HCT116 (cell line): ENCODE data around the gene PRSS16. TPM values are rescaled to one million over a fixed set of nuclear protein-coding genes. Genes with fewer than 3 reads are reported as not detected.

Source experiments
- ATAC-seq: fragments of 200-7000 bp; cut with Tn5 transposase; 2 replicates; pipeline ENCODE4 v1.9.1; 2020; ENCODE audit warnings: mild to moderate bottlenecking, moderate library complexity
- BruUV-seq: library from RNA; stranded (reverse); fragments of 400-500 nt; replicated peaks from 2 replicates; lab custom pipeline; 2021; lab: Mats Ljungman, UMichigan
- CTCF ChIA-PET: fragments of 300-600 bp; sonication (Branson Sonifier 250); formaldehyde crosslinking; loops from one replicate; lab custom pipeline; 2021; ENCODE audit warnings: antibody characterized with exemption; lab: Charles Lee
- POLR2A ChIA-PET: fragments of 300-600, 350-600 bp; sonication (Branson Sonifier 250); formaldehyde crosslinking; loops from one replicate; lab custom pipeline; 2021; ENCODE audit warnings: antibody characterized with exemption; lab: Charles Lee
- RAD21 ChIA-PET, 2 experiments: fragments of 300-600 bp; sonication (Branson Sonifier 250); formaldehyde crosslinking; loops; one replicate each; lab custom pipeline; 2023; ENCODE audit warnings: low total read pairs in 2 of 2; ENCODE audit not compliant: uncharacterized antibody in 2 of 2, unreplicated experiment in 2 of 2, low non-redundant PET in 1 of 2; lab: Charles Lee
- DNase-seq: peaks from one replicate; pipeline ENCODE4 v3.0.0-alpha.2; 2010; ENCODE audit warnings: low read depth, low spot score
- H2AFZ ChIP-seq: fragments of 200-600 bp; shearing (Covaris generic), sonication (generic); 2 replicates; pipeline ENCODE4 v1.6.1; 2017; ENCODE audit warnings: low read depth, mixed run types, mixed read lengths, antibody characterized with exemption, low read length; ENCODE audit not compliant: poor library complexity, severe bottlenecking
- H3K27ac ChIP-seq: 2 replicates; pipeline ENCODE4 v1.5.1; 2012; ENCODE audit warnings: low read depth, low read length
- H3K27me3 ChIP-seq: fragments of 200-600 bp; sonication (generic); 2 replicates; pipeline ENCODE4 v1.6.1; 2016; ENCODE audit warnings: mixed run types, low read length, mixed read lengths; ENCODE audit not compliant: insufficient read depth
- H3K36me3 ChIP-seq, 2 experiments: fragments of 200-500 bp in 1 of 2; fragments of 200-600 bp in 1 of 2; sonication (Bioruptor generic) in 1 of 2; sonication (generic) in 1 of 2; 2 replicates each; pipeline versions ENCODE4 v1.5.1 to v1.6.1; 2014 to 2016; ENCODE audit warnings: low read length in 2 of 2, inconsistent platforms in 1 of 2, mixed read lengths in 1 of 2, mixed run types in 1 of 2; ENCODE audit not compliant: insufficient read depth in 2 of 2, control insufficient read depth in 1 of 2
- H3K4me1 ChIP-seq, 2 experiments: fragments of 200-600 bp in 1 of 2; sonication (generic) in 1 of 2; 2 replicates each; pipeline versions ENCODE4 v1.5.1 to v1.6.1; 2012 to 2017; ENCODE audit warnings: low read length in 2 of 2, inconsistent platforms in 1 of 2, mild to moderate bottlenecking in 1 of 2, mixed read lengths in 1 of 2, mixed run types in 1 of 2, moderate library complexity in 1 of 2; ENCODE audit not compliant: insufficient read depth in 2 of 2, control insufficient read depth in 1 of 2
- H3K4me2 ChIP-seq: fragments of 200-600 bp; sonication (generic); 2 replicates; pipeline ENCODE4 v1.6.1; 2017; ENCODE audit warnings: mixed run types, low read length, mixed read lengths
- H3K4me3 ChIP-seq, 2 experiments: fragments of 200-600 bp in 1 of 2; sonication (generic) in 1 of 2; replicated peaks in 1 of 2; 2 replicates each; pipeline ENCODE4 v1.5.1; 2011 to 2016; ENCODE audit warnings: low read length in 2 of 2, control low read depth in 1 of 2, low read depth in 1 of 2, mild to moderate bottlenecking in 1 of 2, mixed read lengths in 1 of 2, mixed run types in 1 of 2
- H3K79me2 ChIP-seq: fragments of 200-600 bp; sonication (generic); 2 replicates; pipeline ENCODE4 v1.6.1; 2017; ENCODE audit warnings: mild to moderate bottlenecking, mixed run types, low read length, moderate library complexity, mixed read lengths; ENCODE audit not compliant: insufficient read depth
- H3K9ac ChIP-seq: fragments of 200-600 bp; sonication (generic); 2 replicates; pipeline ENCODE4 v1.6.1; 2016; ENCODE audit warnings: low read length, mixed read lengths
- H3K9me2 ChIP-seq: fragments of 200-600 bp; sonication (generic), shearing (Covaris generic); 2 replicates; pipeline ENCODE4 v1.6.1; 2017; ENCODE audit warnings: mixed run types, mild to moderate bottlenecking, moderate library complexity; ENCODE audit not compliant: insufficient read depth
- H3K9me3 ChIP-seq, 2 experiments: fragments of 200-500 bp in 1 of 2; fragments of 200-600 bp in 1 of 2; sonication (Bioruptor generic) in 1 of 2; sonication (generic) in 1 of 2; 2 replicates each; pipeline ENCODE4 v1.6.1; 2014 to 2017; ENCODE audit warnings: low read length in 2 of 2, mixed read lengths in 2 of 2, inconsistent platforms in 1 of 2, low read depth in 1 of 2, mild to moderate bottlenecking in 1 of 2, mixed run types in 1 of 2, moderate library complexity in 1 of 2; ENCODE audit not compliant: control insufficient read depth in 1 of 2, insufficient read depth in 1 of 2
- H4K20me1 ChIP-seq: fragments of 200-600 bp; sonication (generic), shearing (Covaris generic); 2 replicates; pipeline ENCODE4 v1.6.1; 2017; ENCODE audit warnings: mixed run types, mild to moderate bottlenecking, moderate library complexity; ENCODE audit not compliant: insufficient read depth
- CBX3 ChIP-seq: IDR thresholded peaks from 2 replicates; pipeline ENCODE4 v1.6.1; 2012; ENCODE audit warnings: low read depth
- EGR1 ChIP-seq: IDR thresholded peaks from 2 replicates; pipeline ENCODE4 v1.6.1; 2012; ENCODE audit warnings: low read depth
- ELF1 ChIP-seq: IDR thresholded peaks from 2 replicates; pipeline ENCODE4 v1.6.1; 2012; ENCODE audit warnings: low read depth, borderline replicate concordance
- EZH2phosphoT487 ChIP-seq: fragments of 200-600 bp; IDR thresholded peaks from 2 replicates; pipeline ENCODE4 v1.6.1; 2018; ENCODE audit warnings: antibody characterized with exemption, borderline replicate concordance
- FOSL1 ChIP-seq: IDR thresholded peaks from 2 replicates; pipeline ENCODE4 v1.6.1; 2012; ENCODE audit warnings: low read depth
- JUND ChIP-seq: IDR thresholded peaks from 2 replicates; pipeline ENCODE4 v1.6.1; 2012
- POLR2A ChIP-seq: IDR thresholded peaks from 2 replicates; pipeline ENCODE4 v1.7.0; 2011; ENCODE audit warnings: borderline replicate concordance; ENCODE audit not compliant: insufficient read depth, insufficient read length; ENCODE audit errors: extremely low read depth
- SIN3A ChIP-seq: IDR thresholded peaks from 2 replicates; pipeline ENCODE4 v1.6.1; 2012; ENCODE audit warnings: low read depth
- SP1 ChIP-seq: IDR thresholded peaks from 2 replicates; pipeline ENCODE4 v1.6.1; 2012; ENCODE audit warnings: low read depth
- SRF ChIP-seq: IDR thresholded peaks from 2 replicates; pipeline ENCODE4 v1.6.1; 2012; ENCODE audit warnings: low read depth
- YY1 ChIP-seq: IDR thresholded peaks from 2 replicates; pipeline ENCODE4 v1.6.1; 2011; ENCODE audit warnings: low read length, low read depth, moderate library complexity, mild to moderate bottlenecking; ENCODE audit not compliant: insufficient replicate concordance; ENCODE audit errors: extremely low read depth
- intact Hi-C: fragments of 100-400 bp; cut with micrococcal nuclease; formaldehyde crosslinking; loops from 2 replicates; pipeline ENCODE4 v1.10.0; 2022
- total RNA-seq: library from RNA; stranded (reverse); gene quantifications from one replicate; pipeline ENCODE4 v1.2.1, GENCODE V29; 2021; ENCODE audit not compliant: unreplicated experiment
- TF ChIP-seq, protein P1 (sequence below): IDR thresholded peaks from 2 replicates; pipeline ENCODE4 v1.6.1; 2011; ENCODE audit warnings: mild to moderate bottlenecking, low read length, moderate library complexity; ENCODE audit not compliant: insufficient replicate concordance; ENCODE audit errors: extremely low read depth
- TF ChIP-seq, protein P2 (sequence below), 3 experiments: fragments of 200-600 bp in 1 of 3; sonication (generic) in 1 of 3; IDR thresholded peaks in 2 of 3; conservative IDR thresholded peaks in 1 of 3; 2 replicates each; pipeline ENCODE4 v1.5.1; 2012 to 2017; ENCODE audit warnings: low read depth in 2 of 3, low read length in 2 of 3, antibody characterized with exemption in 1 of 3, borderline replicate concordance in 1 of 3, control low read depth in 1 of 3, mild to moderate bottlenecking in 1 of 3, mixed read lengths in 1 of 3, mixed run types in 1 of 3, moderate library complexity in 1 of 3; ENCODE audit not compliant: insufficient read depth in 1 of 3
- TF ChIP-seq, protein P3 (sequence below): IDR thresholded peaks from 2 replicates; pipeline ENCODE4 v1.6.1; 2012; ENCODE audit warnings: low read depth

PRSS16 gene
- total RNA-seq, 1 experiment from 2014 or later = 14.5 TPM

DNA sequence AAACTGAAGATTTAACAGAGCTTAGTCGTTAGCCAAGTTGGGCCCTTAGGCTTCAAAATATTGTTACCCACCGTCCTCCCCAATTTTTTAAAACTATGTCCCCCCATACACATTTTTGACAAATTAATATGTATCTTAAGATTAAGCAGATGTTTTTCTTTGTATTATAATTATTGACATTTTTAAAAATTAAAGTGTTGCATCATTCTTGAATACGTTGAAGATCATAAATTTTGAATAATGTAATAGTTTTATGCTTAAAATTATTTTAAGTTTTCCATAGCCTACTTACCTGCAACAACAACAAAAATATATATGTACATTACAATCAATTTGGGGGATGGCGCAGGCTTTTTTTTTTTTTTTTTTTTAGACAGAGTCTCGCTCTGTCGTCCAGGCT, 8.2 kb upstream of the PRSS16 start:
- Histone ChIP-seq H3K36me3 (no peaks in the 10 kb centered on the region), H3K9me3 (no peaks in the 10 kb centered on the region), H3K4me2 (no peak overlapping the region), H4K20me1 (no peaks in the 10 kb centered on the region), H3K9ac (no peak overlapping the region), H2AFZ (no peak overlapping the region), H3K79me2 (no peaks in the 10 kb centered on the region), H3K4me3 (no peak overlapping the region), H3K9me2 (no peaks in the 10 kb centered on the region), H3K4me1 (peaks cover 8 to 21% of the 10 kb centered on the region in 2 experiments; a peak in 3 of 4 replicates), H3K27me3 (no peaks in the 10 kb centered on the region), H3K27ac (no peak overlapping the region)
- no peak for ATAC-seq
- POLR2A ChIA-PET = interaction anchor here (0.7 kb wide), 1 partner anchor 1122 kb away, joined by 4 read pairs; no protein-coding TSS in a partner anchor
- CTCF ChIA-PET = no interaction called here
- TF ChIP-seq SP1 (no peak), FOSL1 (no peak), EGR1 (no peak), SRF (no peak), ELF1 (no peak), EZH2phosphoT487 (no peak), CBX3 (no peak), YY1 (no peak), SIN3A (no peak), POLR2A (no peak), JUND (no peak)
- TF ChIP-seq, protein P1, sequence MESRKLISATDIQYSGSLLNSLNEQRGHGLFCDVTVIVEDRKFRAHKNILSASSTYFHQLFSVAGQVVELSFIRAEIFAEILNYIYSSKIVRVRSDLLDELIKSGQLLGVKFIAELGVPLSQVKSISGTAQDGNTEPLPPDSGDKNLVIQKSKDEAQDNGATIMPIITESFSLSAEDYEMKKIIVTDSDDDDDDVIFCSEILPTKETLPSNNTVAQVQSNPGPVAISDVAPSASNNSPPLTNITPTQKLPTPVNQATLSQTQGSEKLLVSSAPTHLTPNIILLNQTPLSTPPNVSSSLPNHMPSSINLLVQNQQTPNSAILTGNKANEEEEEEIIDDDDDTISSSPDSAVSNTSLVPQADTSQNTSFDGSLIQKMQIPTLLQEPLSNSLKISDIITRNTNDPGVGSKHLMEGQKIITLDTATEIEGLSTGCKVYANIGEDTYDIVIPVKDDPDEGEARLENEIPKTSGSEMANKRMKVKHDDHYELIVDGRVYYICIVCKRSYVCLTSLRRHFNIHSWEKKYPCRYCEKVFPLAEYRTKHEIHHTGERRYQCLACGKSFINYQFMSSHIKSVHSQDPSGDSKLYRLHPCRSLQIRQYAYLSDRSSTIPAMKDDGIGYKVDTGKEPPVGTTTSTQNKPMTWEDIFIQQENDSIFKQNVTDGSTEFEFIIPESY = no peak
- TF ChIP-seq, protein P2, sequence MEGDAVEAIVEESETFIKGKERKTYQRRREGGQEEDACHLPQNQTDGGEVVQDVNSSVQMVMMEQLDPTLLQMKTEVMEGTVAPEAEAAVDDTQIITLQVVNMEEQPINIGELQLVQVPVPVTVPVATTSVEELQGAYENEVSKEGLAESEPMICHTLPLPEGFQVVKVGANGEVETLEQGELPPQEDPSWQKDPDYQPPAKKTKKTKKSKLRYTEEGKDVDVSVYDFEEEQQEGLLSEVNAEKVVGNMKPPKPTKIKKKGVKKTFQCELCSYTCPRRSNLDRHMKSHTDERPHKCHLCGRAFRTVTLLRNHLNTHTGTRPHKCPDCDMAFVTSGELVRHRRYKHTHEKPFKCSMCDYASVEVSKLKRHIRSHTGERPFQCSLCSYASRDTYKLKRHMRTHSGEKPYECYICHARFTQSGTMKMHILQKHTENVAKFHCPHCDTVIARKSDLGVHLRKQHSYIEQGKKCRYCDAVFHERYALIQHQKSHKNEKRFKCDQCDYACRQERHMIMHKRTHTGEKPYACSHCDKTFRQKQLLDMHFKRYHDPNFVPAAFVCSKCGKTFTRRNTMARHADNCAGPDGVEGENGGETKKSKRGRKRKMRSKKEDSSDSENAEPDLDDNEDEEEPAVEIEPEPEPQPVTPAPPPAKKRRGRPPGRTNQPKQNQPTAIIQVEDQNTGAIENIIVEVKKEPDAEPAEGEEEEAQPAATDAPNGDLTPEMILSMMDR (IDR thresholded peaks at IDR 0.05 in 2 of 3, conservative IDR thresholded peaks at IDR 0.05 in 1 of 3; ENCODE audit: borderline replicate concordance in 1 of 3, insufficient read depth in 1 of 3, low read depth in 2 of 3, low read length in 2 of 3) = no peak
- TF ChIP-seq, protein P3, sequence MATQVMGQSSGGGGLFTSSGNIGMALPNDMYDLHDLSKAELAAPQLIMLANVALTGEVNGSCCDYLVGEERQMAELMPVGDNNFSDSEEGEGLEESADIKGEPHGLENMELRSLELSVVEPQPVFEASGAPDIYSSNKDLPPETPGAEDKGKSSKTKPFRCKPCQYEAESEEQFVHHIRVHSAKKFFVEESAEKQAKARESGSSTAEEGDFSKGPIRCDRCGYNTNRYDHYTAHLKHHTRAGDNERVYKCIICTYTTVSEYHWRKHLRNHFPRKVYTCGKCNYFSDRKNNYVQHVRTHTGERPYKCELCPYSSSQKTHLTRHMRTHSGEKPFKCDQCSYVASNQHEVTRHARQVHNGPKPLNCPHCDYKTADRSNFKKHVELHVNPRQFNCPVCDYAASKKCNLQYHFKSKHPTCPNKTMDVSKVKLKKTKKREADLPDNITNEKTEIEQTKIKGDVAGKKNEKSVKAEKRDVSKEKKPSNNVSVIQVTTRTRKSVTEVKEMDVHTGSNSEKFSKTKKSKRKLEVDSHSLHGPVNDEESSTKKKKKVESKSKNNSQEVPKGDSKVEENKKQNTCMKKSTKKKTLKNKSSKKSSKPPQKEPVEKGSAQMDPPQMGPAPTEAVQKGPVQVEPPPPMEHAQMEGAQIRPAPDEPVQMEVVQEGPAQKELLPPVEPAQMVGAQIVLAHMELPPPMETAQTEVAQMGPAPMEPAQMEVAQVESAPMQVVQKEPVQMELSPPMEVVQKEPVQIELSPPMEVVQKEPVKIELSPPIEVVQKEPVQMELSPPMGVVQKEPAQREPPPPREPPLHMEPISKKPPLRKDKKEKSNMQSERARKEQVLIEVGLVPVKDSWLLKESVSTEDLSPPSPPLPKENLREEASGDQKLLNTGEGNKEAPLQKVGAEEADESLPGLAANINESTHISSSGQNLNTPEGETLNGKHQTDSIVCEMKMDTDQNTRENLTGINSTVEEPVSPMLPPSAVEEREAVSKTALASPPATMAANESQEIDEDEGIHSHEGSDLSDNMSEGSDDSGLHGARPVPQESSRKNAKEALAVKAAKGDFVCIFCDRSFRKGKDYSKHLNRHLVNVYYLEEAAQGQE = no peak
- RAD21 ChIA-PET = no interaction called here
- intact Hi-C loops = loop anchor here (5.0 to 10.0 kb wide), 3 partner anchors 448 to 1486 kb away; no protein-coding TSS in a partner anchor
- no TSS peak for BruUV-seq
- no peak for DNase-seq
